ENCODE measurements around the gene BTAF1.

BTAF1 gene

GRCh38 chr10:92054807-92055206, 131.2 kb downstream of the BTAF1 start:
- DNase-seq = no peak

DNA sequence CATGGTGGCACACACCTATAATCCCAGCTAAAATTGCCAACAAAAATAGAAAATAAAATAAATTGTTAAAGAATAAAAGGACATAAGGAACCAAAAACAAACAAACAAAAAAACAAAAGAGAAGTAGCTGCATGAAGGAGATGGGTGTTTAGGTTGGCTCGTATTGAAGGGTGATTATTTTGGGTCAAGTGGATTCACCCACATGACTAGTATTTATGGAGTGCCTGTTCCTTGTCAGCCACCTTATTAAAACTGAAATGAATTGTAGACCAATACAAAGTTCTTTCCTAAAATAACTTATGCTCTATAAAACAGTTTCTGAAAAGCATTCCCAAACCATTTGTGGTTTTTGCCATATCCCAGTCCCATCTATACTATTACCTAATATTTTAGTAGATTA, 138.7 kb downstream of the BTAF1 start:
- no peak for DNase-seq

- DNase-seq = no peak
These were observed 140.9 kb downstream of the BTAF1 start for GRCh38 chr10:92064506-92064905.

DNA sequence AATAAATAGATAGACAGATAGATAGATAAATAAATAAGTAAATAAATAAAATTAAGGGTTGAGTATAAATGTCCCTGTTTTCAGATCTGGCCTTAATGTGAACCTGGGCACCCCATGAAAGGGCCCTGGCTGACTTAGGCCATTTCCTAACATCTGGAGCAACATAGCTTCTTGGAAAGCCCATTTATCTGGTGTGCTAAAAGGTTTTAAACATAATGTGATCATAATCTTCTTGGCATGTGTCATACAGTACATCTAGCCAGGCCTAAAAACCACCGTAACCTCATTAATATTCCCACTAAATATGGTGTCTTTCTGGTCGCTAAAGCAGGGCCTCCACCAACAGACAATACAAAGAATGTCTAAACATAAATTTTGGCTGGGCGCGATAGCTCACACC, 142.8 kb downstream of the BTAF1 start:
- DNase-seq = no peak

DNA sequence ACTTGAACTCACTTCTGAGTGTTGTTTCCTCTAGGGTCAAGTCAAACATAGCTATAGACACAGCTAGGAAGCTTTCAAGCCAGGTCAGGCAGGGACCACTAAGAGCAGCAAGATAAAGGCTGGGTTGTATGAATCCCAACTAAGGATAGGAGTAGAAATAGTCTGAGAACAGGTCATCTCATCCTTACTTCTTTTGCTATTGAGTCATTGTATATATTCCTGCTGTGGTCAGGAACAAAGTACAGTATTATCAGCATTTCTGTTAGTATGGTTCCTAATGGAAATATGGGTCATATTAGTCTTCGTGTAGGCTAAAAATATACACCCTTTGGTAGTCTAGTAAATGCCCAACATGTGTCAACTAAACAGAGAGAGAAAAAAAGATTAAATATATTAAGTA, 145.3 kb downstream of the BTAF1 start:
- no peak for DNase-seq

DNA sequence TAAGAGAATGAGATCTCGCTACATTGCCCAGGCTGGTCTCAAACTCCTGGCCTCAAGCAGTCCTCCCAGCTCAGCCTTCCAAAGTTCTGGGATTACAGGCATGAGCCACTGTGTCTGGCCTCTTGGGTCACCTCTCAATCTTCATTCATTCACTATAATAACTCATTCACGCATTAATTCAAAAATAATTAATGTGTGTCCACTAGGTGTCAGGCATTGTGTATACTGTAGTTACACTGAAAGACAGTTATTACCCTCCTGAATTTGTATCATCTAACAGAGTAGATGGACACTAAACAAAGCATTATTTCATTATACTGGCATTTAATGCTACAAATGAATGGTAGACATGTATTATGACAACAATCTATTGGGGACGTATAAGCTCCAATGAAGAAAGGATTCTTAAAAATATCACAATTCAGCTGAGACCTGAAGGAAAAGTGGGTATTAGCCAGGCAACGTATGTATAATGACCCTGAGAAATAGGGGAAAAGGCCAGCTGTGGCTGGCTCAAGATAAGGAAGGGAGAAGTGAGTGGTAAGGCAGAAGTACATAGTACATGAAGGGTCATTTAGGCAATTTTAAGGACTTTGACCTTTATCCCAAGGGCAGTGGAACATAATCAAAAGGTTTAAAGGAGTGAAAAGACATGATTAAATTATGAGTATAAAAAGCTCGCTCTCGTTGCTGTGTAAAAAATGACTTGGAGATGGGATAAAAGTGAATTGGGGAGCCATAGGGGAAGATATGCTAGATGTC, 150.7 kb downstream of the BTAF1 start:
- no peak for DNase-seq

- DNase-seq = no peak
These were observed 152.3 kb downstream of the BTAF1 start for GRCh38 chr10:92075829-92076228.

DNA sequence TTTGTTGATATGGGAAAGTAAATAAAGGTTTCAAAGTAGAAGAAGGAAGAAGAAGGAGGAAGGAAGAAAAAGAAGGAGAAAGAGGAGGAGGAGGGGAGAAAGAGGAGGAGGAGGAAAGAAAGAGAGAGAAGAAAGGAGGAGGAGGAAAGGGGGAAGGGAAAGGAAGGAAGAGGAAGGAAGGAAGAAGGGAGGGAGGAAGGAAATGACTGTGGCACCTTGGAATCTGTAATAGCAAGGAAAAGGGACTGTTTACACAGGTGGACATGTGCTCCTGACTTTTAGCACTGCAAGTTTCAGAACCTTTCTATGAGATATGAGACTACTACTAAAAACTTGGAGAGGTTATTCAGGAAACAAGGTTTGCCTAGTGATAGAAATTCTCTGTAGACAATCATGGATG, 153.2 kb downstream of the BTAF1 start:
- DNase-seq = no peak

GRCh38 chr10:92079003-92079402, 155.4 kb downstream of the BTAF1 start:
- no peak for DNase-seq
